ENCODE measurements around the gene EPB41L4A. TPM values are rescaled to one million over a fixed set of nuclear protein-coding genes. Genes with fewer than 3 reads are reported as not detected.

EPB41L4A gene
- total RNA-seq, 4 donors from 2014 or later = 8.3 to 33.8 (median 21.6) TPM

DNA sequence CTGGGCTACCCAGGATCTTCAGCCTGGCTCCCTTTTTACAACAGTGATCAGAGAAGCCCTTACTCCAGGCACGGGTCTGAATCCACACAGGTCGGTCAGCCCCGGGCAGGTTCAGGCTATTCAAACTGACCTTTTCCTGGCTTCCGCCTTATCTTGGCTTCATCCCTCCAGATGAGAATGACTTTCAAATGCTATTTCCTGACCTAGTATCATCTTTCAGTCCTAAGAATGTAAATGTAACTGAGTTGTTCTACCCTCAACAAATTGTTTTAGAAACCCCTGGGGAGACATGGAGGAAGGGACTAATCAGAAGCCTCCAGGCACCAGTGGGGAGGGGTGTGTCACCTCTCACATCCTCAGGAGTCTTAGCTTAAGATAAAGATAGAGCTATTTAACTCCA lies 213.2 kb downstream of the EPB41L4A start:
- WGBS = 49% methylated on average over 4 of the region's 4 CpGs
- no peaks in the 10 kb centered on the region for H3K9me3 ChIP-seq
- intact Hi-C loops (cut with DNase I) = no loop called here
- no peak overlapping the region for H3K4me3 ChIP-seq
- TF ChIP-seq POLR2AphosphoS5 (IDR thresholded peaks at IDR 0.05) (no peak), EP300 (IDR thresholded peaks at IDR 0.05) (no peak), POLR2A (IDR thresholded peaks at IDR 0.05; ENCODE audit: low read depth) (no peak)
- TF ChIP-seq, protein P1, sequence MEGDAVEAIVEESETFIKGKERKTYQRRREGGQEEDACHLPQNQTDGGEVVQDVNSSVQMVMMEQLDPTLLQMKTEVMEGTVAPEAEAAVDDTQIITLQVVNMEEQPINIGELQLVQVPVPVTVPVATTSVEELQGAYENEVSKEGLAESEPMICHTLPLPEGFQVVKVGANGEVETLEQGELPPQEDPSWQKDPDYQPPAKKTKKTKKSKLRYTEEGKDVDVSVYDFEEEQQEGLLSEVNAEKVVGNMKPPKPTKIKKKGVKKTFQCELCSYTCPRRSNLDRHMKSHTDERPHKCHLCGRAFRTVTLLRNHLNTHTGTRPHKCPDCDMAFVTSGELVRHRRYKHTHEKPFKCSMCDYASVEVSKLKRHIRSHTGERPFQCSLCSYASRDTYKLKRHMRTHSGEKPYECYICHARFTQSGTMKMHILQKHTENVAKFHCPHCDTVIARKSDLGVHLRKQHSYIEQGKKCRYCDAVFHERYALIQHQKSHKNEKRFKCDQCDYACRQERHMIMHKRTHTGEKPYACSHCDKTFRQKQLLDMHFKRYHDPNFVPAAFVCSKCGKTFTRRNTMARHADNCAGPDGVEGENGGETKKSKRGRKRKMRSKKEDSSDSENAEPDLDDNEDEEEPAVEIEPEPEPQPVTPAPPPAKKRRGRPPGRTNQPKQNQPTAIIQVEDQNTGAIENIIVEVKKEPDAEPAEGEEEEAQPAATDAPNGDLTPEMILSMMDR (IDR thresholded peaks at IDR 0.05) = no peak
- peaks cover 0 to 6% (median 0%) of the 10 kb centered on the region in 4 donors for H3K4me1 ChIP-seq
- H3K36me3 ChIP-seq = peaks cover 0 to 34% (median 8%) of the 10 kb centered on the region in 4 donors
- no peak overlapping the region for H3K27ac ChIP-seq (replicated peaks in 1 of 4)
- no peak for DNase-seq (ENCODE audit: extremely low spot score)
- H3K27me3 ChIP-seq = no peaks in the 10 kb centered on the region

DNA sequence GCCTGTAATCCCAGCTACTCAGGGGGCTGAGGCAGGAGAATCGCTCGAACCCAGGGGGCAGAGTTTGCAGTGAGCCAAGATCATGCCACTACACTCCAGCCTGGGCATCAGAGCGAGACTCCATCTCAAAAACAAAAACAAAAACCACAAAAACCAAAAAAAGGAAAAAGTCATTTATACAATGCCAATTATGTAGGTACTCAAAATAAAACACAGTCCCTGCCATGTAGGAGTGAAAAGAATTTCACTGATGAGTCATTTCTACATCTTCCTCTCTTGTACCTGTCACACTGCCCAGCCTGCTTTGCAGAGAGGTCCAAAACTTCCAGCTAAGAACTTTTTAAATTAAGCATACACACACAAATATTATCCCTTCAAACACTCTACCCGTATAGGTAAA lies 215.8 kb downstream of the EPB41L4A start:
- intact Hi-C loops (cut with DNase I) = no loop called here
- Histone ChIP-seq H3K27ac (replicated peaks in 1 of 4) (no peak overlapping the region), H3K36me3 (peaks cover 0 to 49% (median 8%) of the 10 kb centered on the region in 4 donors), H3K27me3 (no peaks in the 10 kb centered on the region), H3K4me1 (peaks cover 0 to 6% (median 0%) of the 10 kb centered on the region in 4 donors), H3K4me3 (no peak overlapping the region), H3K9me3 (no peaks in the 10 kb centered on the region)
- WGBS = 84% methylated on average over 4 of the region's 4 CpGs
- DNase-seq (ENCODE audit: extremely low spot score) = no peak
- TF ChIP-seq POLR2AphosphoS5 (IDR thresholded peaks at IDR 0.05) = no peak
- no peak for TF ChIP-seq EP300 (IDR thresholded peaks at IDR 0.05)
- no peak for TF ChIP-seq POLR2A (IDR thresholded peaks at IDR 0.05; ENCODE audit: low read depth)
- TF ChIP-seq, protein P1 (IDR thresholded peaks at IDR 0.05) = no peak

DNA sequence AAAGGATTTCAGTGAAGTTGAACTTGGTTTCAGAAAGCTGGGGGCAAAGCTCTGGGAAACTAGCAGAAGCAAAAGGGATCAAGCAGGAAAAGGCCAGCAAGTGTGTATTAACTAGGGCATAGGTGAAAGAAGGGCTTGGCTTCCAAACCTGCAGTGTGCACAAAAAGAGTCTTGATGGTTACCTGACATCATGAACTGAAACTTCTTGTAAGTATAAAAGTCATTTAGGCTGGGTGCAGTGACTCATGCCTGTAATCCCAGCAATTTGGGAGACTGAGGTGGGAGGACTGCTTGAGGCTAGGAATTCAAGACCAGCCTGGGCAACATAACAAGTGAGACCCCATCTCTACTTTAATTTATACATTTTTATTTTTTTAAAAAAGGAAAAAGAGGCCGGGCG lies 216.4 kb downstream of the EPB41L4A start:
- peaks cover 0 to 6% (median 0%) of the 10 kb centered on the region in 4 donors for H3K4me1 ChIP-seq
- TF ChIP-seq, protein P1 (IDR thresholded peaks at IDR 0.05) = no peak
- no peak for TF ChIP-seq POLR2AphosphoS5 (IDR thresholded peaks at IDR 0.05)
- no peak for TF ChIP-seq POLR2A (IDR thresholded peaks at IDR 0.05; ENCODE audit: low read depth)
- TF ChIP-seq EP300 (IDR thresholded peaks at IDR 0.05) = no peak
- H3K4me3 ChIP-seq = no peak overlapping the region
- no peak for DNase-seq (ENCODE audit: extremely low spot score)
- intact Hi-C loops (cut with DNase I) = no loop called here
- H3K9me3 ChIP-seq = no peaks in the 10 kb centered on the region
- H3K27ac ChIP-seq (replicated peaks in 1 of 4) = no peak overlapping the region
- H3K36me3 ChIP-seq = peaks cover 0 to 49% (median 8%) of the 10 kb centered on the region in 4 donors
- no peaks in the 10 kb centered on the region for H3K27me3 ChIP-seq
- 97% methylated on average over 2 of the region's 2 CpGs for WGBS

DNA sequence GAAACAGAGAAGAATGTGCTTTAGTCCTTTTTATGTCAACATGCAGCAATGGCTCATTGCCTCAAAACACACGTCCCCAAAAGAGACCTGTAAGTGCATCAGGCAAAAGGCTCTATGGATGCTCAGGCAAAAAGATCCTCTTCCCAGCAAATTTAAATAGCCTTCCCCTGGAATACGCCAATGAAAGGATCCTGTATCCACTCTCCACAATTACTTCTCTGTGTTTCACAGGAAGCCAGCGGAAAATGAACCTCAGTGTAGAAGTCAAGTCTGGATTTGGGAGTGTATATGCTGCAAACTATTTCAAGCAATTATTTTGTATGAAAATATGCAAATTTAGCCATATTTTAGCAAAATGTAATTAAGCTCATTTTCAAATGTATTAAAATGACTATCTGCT lies 217.9 kb downstream of the EPB41L4A start:
- H3K4me1 ChIP-seq = peaks cover 0 to 6% (median 0%) of the 10 kb centered on the region in 4 donors
- H3K27me3 ChIP-seq = no peaks in the 10 kb centered on the region
- 97% methylated on average over 3 of the region's 3 CpGs for WGBS
- DNase-seq (ENCODE audit: extremely low spot score) = no peak
- H3K9me3 ChIP-seq = no peaks in the 10 kb centered on the region
- H3K36me3 ChIP-seq = peaks cover 0 to 49% (median 8%) of the 10 kb centered on the region in 4 donors
- intact Hi-C loops (cut with DNase I) = no loop called here
- TF ChIP-seq EP300 (IDR thresholded peaks at IDR 0.05) = no peak
- TF ChIP-seq POLR2A (IDR thresholded peaks at IDR 0.05; ENCODE audit: low read depth) = no peak
- TF ChIP-seq, protein P1 (IDR thresholded peaks at IDR 0.05) = no peak
- no peak for TF ChIP-seq POLR2AphosphoS5 (IDR thresholded peaks at IDR 0.05)
- H3K27ac ChIP-seq (replicated peaks in 1 of 4) = no peak overlapping the region
- H3K4me3 ChIP-seq = no peak overlapping the region

- intact Hi-C loops (cut with DNase I) = no loop called here
- H3K4me3 ChIP-seq = no peak overlapping the region
- no peaks in the 10 kb centered on the region for H3K27me3 ChIP-seq
- no peaks in the 10 kb centered on the region for H3K4me1 ChIP-seq
- H3K36me3 ChIP-seq = peaks cover 0 to 53% (median 10%) of the 10 kb centered on the region in 4 donors
- H3K27ac ChIP-seq (replicated peaks in 1 of 4) = no peak overlapping the region
- H3K9me3 ChIP-seq = no peaks in the 10 kb centered on the region
- no peak for TF ChIP-seq POLR2AphosphoS5 (IDR thresholded peaks at IDR 0.05)
- TF ChIP-seq, protein P1 (IDR thresholded peaks at IDR 0.05) = no peak
- TF ChIP-seq POLR2A (IDR thresholded peaks at IDR 0.05; ENCODE audit: low read depth) = no peak
- no peak for TF ChIP-seq EP300 (IDR thresholded peaks at IDR 0.05)
- 89% methylated on average over 3 of the region's 3 CpGs for WGBS
- no peak for DNase-seq (ENCODE audit: extremely low spot score)
Observed at GRCh38 chr5:112200131-112200530, 218.9 kb downstream of the EPB41L4A start.
